Stomach smooth muscle (tissue), 2 donors: ENCODE results near the gene PHOX2A.
"Not testable (repeated sequence)": the region's sequence is repeated elsewhere in the genome, so short reads cannot be mapped to it uniquely, and the experiment has no call there.

Source experiments
- H3K27ac ChIP-seq: one replicate; pipeline ENCODE4 v1.7.0; 2013; ENCODE audit warnings: mild to moderate bottlenecking, low read length, inconsistent platforms
- H3K27me3 ChIP-seq, 2 donors: one replicate each; pipeline ENCODE4 v1.7.0; 2013; ENCODE audit warnings: low read length in 2 of 2; ENCODE audit not compliant: insufficient read depth in 2 of 2, control insufficient read depth in 1 of 2
- H3K36me3 ChIP-seq, 2 donors: one replicate each; pipeline ENCODE4 v1.7.0; 2013; ENCODE audit warnings: low read length in 2 of 2; ENCODE audit not compliant: control insufficient read depth in 2 of 2, insufficient read depth in 2 of 2
- H3K4me1 ChIP-seq: one replicate; pipeline ENCODE4 v1.7.0; 2013; ENCODE audit warnings: low read length; ENCODE audit not compliant: control insufficient read depth, insufficient read depth
- H3K4me3 ChIP-seq, 2 donors: one replicate each; pipeline ENCODE4 v1.7.0; 2013; ENCODE audit warnings: low read length in 2 of 2
- H3K9ac ChIP-seq, 2 donors: one replicate each; pipeline ENCODE4 v1.7.0; 2013; ENCODE audit warnings: low read length in 2 of 2, mild to moderate bottlenecking in 1 of 2
- H3K9me3 ChIP-seq, 2 donors: one replicate each; pipeline ENCODE4 v1.7.0; 2013; ENCODE audit warnings: low read length in 2 of 2; ENCODE audit not compliant: control insufficient read depth in 2 of 2
- donor health status: healthy.
- donor health status: Pancreatic carcinoma.

PHOX2A gene

GRCh38 chr11:72221386-72222075, 22.4 kb downstream of the PHOX2A start:
- Histone ChIP-seq H3K9ac (no peak overlapping the region), H3K4me1 (peaks cover 24% of the 10 kb centered on the region), H3K4me3 (no peak overlapping the region), H3K27me3 (peaks cover 0 to 4% of the 10 kb centered on the region in 2 donors), H3K9me3 (no peaks in the 10 kb centered on the region), H3K27ac (peak overlapping the region; percentile 93), H3K36me3 (no peaks in the 10 kb centered on the region)

DNA sequence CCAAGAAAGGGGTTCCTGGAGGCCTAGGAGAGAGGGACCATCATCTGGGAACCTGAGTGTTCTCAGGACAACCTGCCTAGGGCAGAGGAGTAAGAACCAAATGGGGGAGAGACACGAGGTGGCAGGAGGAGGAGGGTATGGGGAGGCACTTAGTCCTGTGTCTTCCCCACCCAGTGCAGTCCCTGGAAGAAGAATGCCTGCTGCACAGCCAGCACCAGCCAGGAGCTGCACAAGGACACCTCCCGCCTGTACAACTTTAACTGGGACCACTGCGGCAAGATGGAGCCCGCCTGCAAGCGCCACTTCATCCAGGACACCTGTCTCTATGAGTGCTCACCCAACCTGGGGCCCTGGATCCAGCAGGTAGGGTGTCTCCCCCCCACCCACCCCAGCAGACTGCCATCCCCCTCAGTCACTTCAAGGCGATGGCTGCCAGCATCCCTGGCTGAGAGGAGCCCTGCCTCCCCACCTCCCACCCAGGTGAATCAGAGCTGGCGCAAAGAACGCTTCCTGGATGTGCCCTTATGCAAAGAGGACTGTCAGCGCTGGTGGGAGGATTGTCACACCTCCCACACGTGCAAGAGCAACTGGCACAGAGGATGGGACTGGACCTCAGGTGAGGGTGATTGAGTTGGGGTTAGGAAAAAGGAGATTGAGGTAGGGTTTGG, 23.1 kb downstream of the PHOX2A start:
- H3K4me3 ChIP-seq: no peak overlapping the region
- peaks cover 20% of the 10 kb centered on the region for H3K4me1 ChIP-seq
- H3K27ac ChIP-seq: no peak overlapping the region
- H3K27me3 ChIP-seq: peaks cover 0 to 4% of the 10 kb centered on the region in 2 donors
- H3K9me3 ChIP-seq: no peaks in the 10 kb centered on the region
- H3K36me3 ChIP-seq: no peaks in the 10 kb centered on the region
- H3K9ac ChIP-seq: no peak overlapping the region

DNA sequence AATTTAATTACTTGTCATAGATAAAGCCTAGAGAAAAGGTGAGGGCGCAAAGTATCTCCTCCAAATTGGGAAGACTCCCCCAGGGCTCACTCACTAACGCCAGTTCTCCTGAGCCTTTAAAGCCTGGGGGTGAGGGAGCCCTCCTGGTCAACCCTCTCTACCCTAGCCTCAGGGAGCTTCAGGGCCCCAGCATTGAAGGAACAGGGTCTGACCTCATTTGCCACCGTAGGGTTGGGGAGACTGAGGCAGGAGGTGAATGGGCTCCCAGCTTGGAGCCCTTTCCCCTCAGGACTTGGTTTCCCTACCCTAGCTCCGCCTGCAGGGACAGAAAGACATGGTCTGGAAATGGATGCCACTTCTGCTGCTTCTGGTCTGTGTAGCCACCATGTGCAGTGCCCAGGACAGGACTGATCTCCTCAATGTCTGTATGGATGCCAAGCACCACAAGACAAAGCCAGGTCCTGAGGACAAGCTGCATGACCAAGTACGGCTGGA, 25.7 kb downstream of the PHOX2A start:
- no peak overlapping the region for H3K9ac ChIP-seq
- no peaks in the 10 kb centered on the region for H3K9me3 ChIP-seq
- peaks cover 0 to 4% of the 10 kb centered on the region in 2 donors for H3K27me3 ChIP-seq
- no peaks in the 10 kb centered on the region for H3K36me3 ChIP-seq
- H3K4me3 ChIP-seq: peak overlapping the region in 1 of 2 donors; percentile 22
- H3K4me1 ChIP-seq: peaks cover 10% of the 10 kb centered on the region
- no peak overlapping the region for H3K27ac ChIP-seq

GRCh38 chr11:72217841-72218240, 26.1 kb downstream of the PHOX2A start:
- Histone ChIP-seq H3K4me1 (peaks cover 10% of the 10 kb centered on the region), H3K4me3 (peak overlapping the region in 1 of 2 donors; percentile 22), H3K9ac (no peak overlapping the region), H3K36me3 (no peaks in the 10 kb centered on the region), H3K27ac (no peak overlapping the region), H3K27me3 (peaks cover 0 to 4% of the 10 kb centered on the region in 2 donors), H3K9me3 (no peaks in the 10 kb centered on the region)

DNA sequence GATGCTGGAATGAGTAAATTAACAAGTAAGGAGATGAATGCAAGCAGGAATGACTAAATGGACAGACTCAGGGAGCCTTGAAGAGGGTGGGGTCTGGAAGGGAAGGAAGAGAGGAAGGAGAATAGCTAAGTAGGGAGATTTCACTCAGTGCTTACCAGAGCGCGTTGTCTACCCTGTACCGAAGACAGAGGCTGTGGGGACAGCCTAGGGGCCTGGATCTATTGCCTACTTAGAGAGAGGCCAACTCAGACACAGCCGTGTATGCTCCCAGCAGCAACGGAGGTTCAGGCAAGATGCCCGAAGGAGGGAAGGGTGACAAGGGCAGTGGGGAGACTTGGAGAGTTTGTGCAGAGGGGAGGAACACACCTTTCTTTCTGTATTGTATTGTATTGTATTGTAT, 27.3 kb downstream of the PHOX2A start, which contains the start of gene FOLR2:
FOLR2 (plus strand) TSS at position 157 of the 400 bp plus-strand sequence. CDS start 1,791 bp downstream, outside the sequence.
- Histone ChIP-seq H3K4me1 (no peaks in the 10 kb centered on the region), H3K27me3 (peaks cover 0 to 4% of the 10 kb centered on the region in 2 donors), H3K9ac (no peak within 1 kb of the TSS), H3K36me3 (no peaks in the 10 kb centered on the region), H3K9me3 (no peaks in the 10 kb centered on the region), H3K27ac (no peak within 1 kb of the TSS), H3K4me3 (peak within 1 kb of the TSS in 1 of 2 donors; percentile 22)

DNA sequence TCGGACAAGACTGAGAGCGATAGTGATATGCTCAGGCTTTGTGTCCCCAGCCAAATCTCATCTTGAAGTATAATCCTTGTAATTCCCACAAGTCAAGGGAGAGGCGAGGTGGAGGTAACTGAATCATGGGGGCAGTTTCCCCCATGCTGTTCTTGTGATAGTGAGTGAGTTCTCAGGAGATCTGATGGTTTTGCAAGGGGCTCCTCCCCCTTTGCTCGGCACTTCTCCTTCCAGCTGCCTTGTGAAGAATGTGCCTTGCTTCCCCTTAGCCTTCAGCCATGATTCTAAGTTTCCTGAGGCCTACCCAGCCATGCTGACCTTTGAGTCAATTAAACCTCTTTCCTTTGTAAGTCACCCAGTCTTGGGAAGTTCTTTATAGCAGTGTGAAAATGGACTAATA, 34.9 kb downstream of the PHOX2A start:
- Histone ChIP-seq H3K27me3 (no peaks in the 10 kb centered on the region), H3K4me1 (no peaks in the 10 kb centered on the region), H3K27ac (no peak overlapping the region), H3K36me3 (no peaks in the 10 kb centered on the region), H3K4me3 (no peak overlapping the region), H3K9ac (no peak overlapping the region), H3K9me3 (peaks cover 4 to 11% of the 10 kb centered on the region in 2 donors)

- Histone ChIP-seq H3K9me3 (peaks cover 4 to 11% of the 10 kb centered on the region in 2 donors), H3K4me3 (no peak overlapping the region), H3K9ac (no peak overlapping the region), H3K4me1 (no peaks in the 10 kb centered on the region), H3K36me3 (no peaks in the 10 kb centered on the region), H3K27me3 (no peaks in the 10 kb centered on the region), H3K27ac (no peak overlapping the region)
These were observed 35.7 kb downstream of the PHOX2A start for GRCh38 chr11:72208281-72208680.

DNA sequence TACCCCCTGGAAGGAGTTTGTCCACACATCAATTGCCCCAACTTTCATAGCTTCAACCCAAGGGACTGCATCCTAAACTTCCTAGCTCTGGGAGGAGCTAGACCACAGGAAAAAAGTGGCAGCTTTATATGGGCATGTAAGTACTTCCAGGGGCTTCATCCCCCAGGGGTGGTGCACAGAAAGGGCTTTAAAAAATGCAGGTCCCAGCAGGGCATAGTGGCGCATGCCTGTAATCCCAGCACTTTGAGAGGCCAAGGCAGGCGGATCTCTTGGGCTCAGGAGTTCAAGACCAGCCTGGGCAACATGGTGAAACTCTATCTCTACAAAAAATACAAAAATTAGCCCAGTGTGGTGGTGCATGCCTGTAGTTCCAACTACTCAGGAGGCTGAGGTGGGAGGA, 37.2 kb downstream of the PHOX2A start:
- H3K36me3 ChIP-seq, H3K4me3 ChIP-seq, H3K4me1 ChIP-seq, H3K27me3 ChIP-seq, H3K27ac ChIP-seq, H3K9ac ChIP-seq: not testable (repeated sequence)
- peaks cover 4 to 11% of the 10 kb centered on the region in 2 donors for H3K9me3 ChIP-seq

DNA sequence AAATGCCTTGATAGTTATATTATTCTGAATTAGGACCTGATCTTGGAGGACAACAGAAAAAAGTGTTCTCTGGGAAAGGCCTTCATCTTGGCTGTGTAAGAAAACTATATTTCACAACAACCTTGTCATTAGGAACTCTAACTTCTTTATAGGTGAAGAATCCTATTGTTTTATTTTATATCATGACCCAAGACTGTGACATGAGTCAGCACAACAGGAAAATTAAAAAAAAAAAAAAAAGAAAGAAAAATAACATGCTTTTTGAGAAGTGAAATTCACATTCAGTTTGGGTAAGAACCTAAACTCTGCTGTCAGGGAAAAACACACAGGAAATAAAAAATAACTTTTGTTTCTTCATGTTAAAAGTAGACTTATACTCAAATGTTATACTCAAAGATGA, 39.1 kb downstream of the PHOX2A start:
- Histone ChIP-seq H3K27ac (no peak overlapping the region), H3K9ac (no peak overlapping the region), H3K4me3 (no peak overlapping the region), H3K9me3 (peaks cover 4 to 11% of the 10 kb centered on the region in 2 donors), H3K27me3 (no peaks in the 10 kb centered on the region), H3K36me3 (no peaks in the 10 kb centered on the region), H3K4me1 (no peaks in the 10 kb centered on the region)

GRCh38 chr11:72203163-72203562, 40.8 kb downstream of the PHOX2A start:
- Histone ChIP-seq H3K27me3 (no peaks in the 10 kb centered on the region), H3K9me3 (no peaks in the 10 kb centered on the region), H3K4me1 (no peaks in the 10 kb centered on the region), H3K9ac (no peak overlapping the region), H3K36me3 (no peaks in the 10 kb centered on the region), H3K4me3 (no peak overlapping the region), H3K27ac (no peak overlapping the region)

- Histone ChIP-seq H3K36me3 (no peaks in the 10 kb centered on the region), H3K9me3 (no peaks in the 10 kb centered on the region), H3K27ac (no peak overlapping the region), H3K9ac (no peak overlapping the region), H3K4me3 (no peak overlapping the region), H3K4me1 (no peaks in the 10 kb centered on the region), H3K27me3 (no peaks in the 10 kb centered on the region)
These were observed 41.4 kb downstream of the PHOX2A start for GRCh38 chr11:72202571-72202970.
